GM12801 (cell line): Measurements from ENCODE around the gene FAN1.

Source experiments
- CTCF ChIP-seq: IDR thresholded peaks from one replicate; pipeline ENCODE4 v1.5.1; 2011; ENCODE audit warnings: control low read depth; ENCODE audit not compliant: insufficient read length; ENCODE audit errors: extremely low read depth

FAN1 gene

GRCh38 chr15:30882849-30883433 is 20.8 kb upstream of the FAN1 start:
- TF ChIP-seq CTCF: no peak

GRCh38 chr15:30885814-30886213 is 17.9 kb upstream of the FAN1 start:
- TF ChIP-seq CTCF: no peak

- TF ChIP-seq CTCF: no peak
Observed at GRCh38 chr15:30889196-30889595, 14.5 kb upstream of the FAN1 start.

- TF ChIP-seq CTCF: no peak
Observed at GRCh38 chr15:30895461-30896210, 8.1 kb upstream of the FAN1 start.

GRCh38 chr15:30896211-30896606 is 7.5 kb upstream of the FAN1 start:
- no peak for TF ChIP-seq CTCF

GRCh38 chr15:30901889-30902288 is 1.8 kb upstream of the FAN1 start:
- no peak for TF ChIP-seq CTCF

GRCh38 chr15:30904812-30905211 is 1.1 kb downstream of the FAN1 start:
- TF ChIP-seq CTCF: no peak
